Hematopoietic multipotent progenitor cell treated with erythropoietin and hydrocortisone succinate and interleukin-3 and kit ligand, for 17 days (in vitro differentiated cells): Measurements from ENCODE around the gene PDZD4.

Source experiments
- DNase-seq: peaks from one replicate; pipeline ENCODE4 v3.0.0-alpha.2; 2015; ENCODE audit warnings: low spot score

The PDZD4 gene

GRCh38 chrX:153829799-153830639 is at the start of gene PDZD4:
PDZD4 (minus strand) TSS chrX:153830544; CDS start chrX:153830298, 246 bp downstream.
- DNase-seq = no peak

- DNase-seq = no peak
Measured at GRCh38 chrX:153879741-153880439, 49.5 kb upstream of the PDZD4 start.

GRCh38 chrX:153878969-153879653 is 48.8 kb upstream of the PDZD4 start:
- no peak for DNase-seq

GRCh38 chrX:153878345-153878744 is 48.0 kb upstream of the PDZD4 start:
- DNase-seq = no peak

GRCh38 chrX:153877571-153878261 is 47.4 kb upstream of the PDZD4 start:
- DNase-seq = no peak

GRCh38 chrX:153876112-153876491 is 45.8 kb upstream of the PDZD4 start:
- DNase-seq = no peak

- peak; percentile 26 for DNase-seq
Measured at GRCh38 chrX:153875391-153876111, 45.2 kb upstream of the PDZD4 start.

GRCh38 chrX:153874366-153875125 is 44.2 kb upstream of the PDZD4 start:
- DNase-seq = no peak

- DNase-seq = no peak
Measured at GRCh38 chrX:153874085-153874365, 43.7 kb upstream of the PDZD4 start.

GRCh38 chrX:153873282-153874084 is 43.1 kb upstream of the PDZD4 start:
- DNase-seq = no peak

GRCh38 chrX:153871946-153872878 is 41.9 kb upstream of the PDZD4 start:
- DNase-seq = no peak

- no peak for DNase-seq
Measured at GRCh38 chrX:153871451-153871850, 41.1 kb upstream of the PDZD4 start.

- no peak for DNase-seq
Measured at GRCh38 chrX:153870791-153871360, 40.5 kb upstream of the PDZD4 start.

GRCh38 chrX:153870288-153870690 is 39.9 kb upstream of the PDZD4 start:
- no peak for DNase-seq

GRCh38 chrX:153869473-153870287 is 39.3 kb upstream of the PDZD4 start:
- DNase-seq = no peak

GRCh38 chrX:153868576-153869472 is 38.5 kb upstream of the PDZD4 start:
- DNase-seq = no peak

- no peak for DNase-seq
Measured at GRCh38 chrX:153867671-153868070, 37.3 kb upstream of the PDZD4 start.
